ENCODE measurements around the gene CHMP2A. TPM values are rescaled to one million over a fixed set of nuclear protein-coding genes. Genes with fewer than 3 reads are reported as not detected.
A peak's percentile ranks its signal among the peaks of the same experiment; 100 is the strongest.

CHMP2A gene
- total RNA-seq, 4 donors from 2014 or later, result 24.7 to 194 (median 141) TPM

- H3K36me3 ChIP-seq, result no peaks in the 10 kb centered on the region
- intact Hi-C loops (cut with DNase I; ENCODE audit: low total_unique reads) (no loop called here), in situ Hi-C loops (cut with MboI; ENCODE audit: low pct_ligation_motif_present in 1 of 4, low pct_unique_long_range_greater_than_20kb in 1 of 4, low sequenced_read_pairs in 3 of 4) (no loop called here)
- TF ChIP-seq CTCF (IDR thresholded peaks at IDR 0.05), result no peak
- TF ChIP-seq POLR2AphosphoS5 (IDR thresholded peaks at IDR 0.05), result peak in 2 of 3 donors; percentile 54 to 59
- 14% methylated on average over 84 of the region's 107 CpGs; no CpG with 5 or more reads in 1 of the 2 donors for WGBS, 2 donors (ENCODE audit: low coverage in 1 of 2)
- peaks cover 26 to 40% (median 32%) of the 10 kb centered on the region in 4 donors for H3K4me1 ChIP-seq
- peak overlapping the region; percentile 18 to 42 (median 32) for H3K4me3 ChIP-seq
- DNase-seq, result no peak
- H3K9me3 ChIP-seq, result no peaks in the 10 kb centered on the region
- no peaks in the 10 kb centered on the region for H3K27me3 ChIP-seq
- H3K27ac ChIP-seq, result peak overlapping the region; percentile 12 to 70 (median 57)
Observed at GRCh38 chr19:58562122-58563033, 7.5 kb upstream of the CHMP2A start.

- peaks cover 0 to 2% (median under 1%) of the 10 kb centered on the region in 4 donors for H3K36me3 ChIP-seq
- DNase-seq, result no peak
- intact Hi-C loops (cut with DNase I; ENCODE audit: low total_unique reads), result no loop called here
- H3K4me1 ChIP-seq, result peaks cover 34 to 48% (median 40%) of the 10 kb centered on the region in 4 donors
- TF ChIP-seq EP300 (IDR thresholded peaks at IDR 0.05; ENCODE audit: low read depth), result no peak
- no peak for TF ChIP-seq POLR2AphosphoS5 (IDR thresholded peaks at IDR 0.05)
- TF ChIP-seq POLR2A (IDR thresholded peaks at IDR 0.05), result no peak
- TF ChIP-seq CTCF (IDR thresholded peaks at IDR 0.05), result no peak
- in situ Hi-C loops (cut with MboI; ENCODE audit: low pct_ligation_motif_present in 1 of 4, low pct_unique_long_range_greater_than_20kb in 1 of 4, low sequenced_read_pairs in 3 of 4), result no loop called here
- peak overlapping the region in 3 of 4 donors; percentile 12 to 70 (median 66) for H3K27ac ChIP-seq
- no peaks in the 10 kb centered on the region for H3K9me3 ChIP-seq
- no peaks in the 10 kb centered on the region for H3K27me3 ChIP-seq
- peak overlapping the region in 2 of 4 donors; percentile 28 to 42 for H3K4me3 ChIP-seq
- 61% methylated on average over 16 of the region's 16 CpGs; no CpG with 5 or more reads in 1 of the 2 donors for WGBS, 2 donors (ENCODE audit: low coverage in 1 of 2)
Observed at GRCh38 chr19:58561373-58562121, 6.6 kb upstream of the CHMP2A start.

GRCh38 chr19:58560921-58561320, 6.0 kb upstream of the CHMP2A start:
- Histone ChIP-seq H3K36me3 (peaks cover 0 to 8% (median 3%) of the 10 kb centered on the region in 4 donors), H3K27ac (no peak overlapping the region), H3K4me3 (no peak overlapping the region), H3K9me3 (no peaks in the 10 kb centered on the region), H3K27me3 (no peaks in the 10 kb centered on the region), H3K4me1 (peaks cover 38 to 55% (median 43%) of the 10 kb centered on the region in 4 donors)
- intact Hi-C loops (cut with DNase I; ENCODE audit: low total_unique reads), result no loop called here
- DNase-seq, result no peak
- TF ChIP-seq CTCF (IDR thresholded peaks at IDR 0.05), result no peak
- no peak for TF ChIP-seq POLR2AphosphoS5 (IDR thresholded peaks at IDR 0.05)
- no peak for TF ChIP-seq POLR2A (IDR thresholded peaks at IDR 0.05)
- TF ChIP-seq EP300 (IDR thresholded peaks at IDR 0.05; ENCODE audit: low read depth), result no peak
- in situ Hi-C loops (cut with MboI; ENCODE audit: low pct_ligation_motif_present in 1 of 4, low pct_unique_long_range_greater_than_20kb in 1 of 4, low sequenced_read_pairs in 3 of 4), result no loop called here
